Adipose tissue (tissue), 3 donors: ENCODE results near the gene SCO1. TPM values are rescaled to one million over a fixed set of nuclear protein-coding genes. Genes with fewer than 3 reads are reported as not detected.
"Not testable (repeated sequence)": the region's sequence is repeated elsewhere in the genome, so short reads cannot be mapped to it uniquely, and the experiment has no call there.

Source experiments
- H3K27ac ChIP-seq: one replicate; pipeline ENCODE4 v1.5.1; 2013; ENCODE audit warnings: low read depth, low read length
- WGBS, 3 donors: extraction: QIAGEN DNeasy Blood & Tissue Kit; methylation state at CpG; one replicate each; pipeline ENCODE4 v1.1.7; 2013; 5-methylcytosine and 5-hydroxymethylcytosine counted together
- polyA plus RNA-seq, 3 donors: library from polyadenylated mRNA; stranded (reverse); fragments of 200-250 nt; gene quantifications; one replicate each; pipeline ENCODE4 v1.2.3, GENCODE V29; 2013
- donor health status: healthy with polysubstance abuse.
- donor health status: Bipolar disorder and iron deficiency.
- donor health status: healthy.

The SCO1 gene
- polyA plus RNA-seq, 3 donors: 7.1 to 33.6 (median 15.4) TPM

GRCh38 chr17:10729334-10730193 is 32.2 kb upstream of the SCO1 start, which contains the start of gene TMEM220:
TMEM220 (minus strand) TSS chr17:10730023; CDS start chr17:10729851, 172 bp downstream.
- peak within 1 kb of the TSS; percentile 70 for H3K27ac ChIP-seq
- WGBS, 3 donors: 1% methylated on average over 76 to 79 of the region's 79 CpGs

- no peak overlapping the region for H3K27ac ChIP-seq
- WGBS, 3 donors: 93 to 96% (median 94%) methylated on average over 10 of the region's 10 CpGs
Observed at GRCh38 chr17:10728331-10728892, 31.1 kb upstream of the SCO1 start.

GRCh38 chr17:10727192-10727591 is 29.9 kb upstream of the SCO1 start:
- WGBS, 3 donors: 85 to 88% (median 86%) methylated on average over 5 of the region's 5 CpGs

GRCh38 chr17:10726196-10726595 is 28.9 kb upstream of the SCO1 start:
- H3K27ac ChIP-seq: no peak overlapping the region
- 48 to 68% (median 63%) methylated on average over 2 of the region's 2 CpGs for WGBS, 3 donors

More at GRCh38 chr17:10727192-10727591, 29.9 kb upstream of the SCO1 start:
- no peak overlapping the region for H3K27ac ChIP-seq

GRCh38 chr17:10725262-10725661 is 27.9 kb upstream of the SCO1 start:
- H3K27ac ChIP-seq: no peak overlapping the region
- 63 to 87% (median 86%) methylated on average over 3 of the region's 3 CpGs for WGBS, 3 donors

GRCh38 chr17:10724546-10725195 is 27.3 kb upstream of the SCO1 start:
- WGBS, 3 donors: 89 to 93% (median 91%) methylated on average over 11 of the region's 11 CpGs
- no peak overlapping the region for H3K27ac ChIP-seq

- WGBS, 3 donors: 24 to 44% (median 40%) methylated on average over 1 of the region's 1 CpG
Observed at GRCh38 chr17:10718547-10718946, 21.2 kb upstream of the SCO1 start.

GRCh38 chr17:10716218-10716617 is 18.9 kb upstream of the SCO1 start:
- no peak overlapping the region for H3K27ac ChIP-seq
- WGBS, 3 donors: 88 to 91% (median 89%) methylated on average over 10 of the region's 10 CpGs

More at GRCh38 chr17:10718547-10718946, 21.2 kb upstream of the SCO1 start:
- no peak overlapping the region for H3K27ac ChIP-seq

- no peak overlapping the region for H3K27ac ChIP-seq
- 94 to 98% (median 96%) methylated on average over 2 of the region's 2 CpGs for WGBS, 3 donors
Observed at GRCh38 chr17:10713318-10713717, 16.0 kb upstream of the SCO1 start.

- no peak overlapping the region for H3K27ac ChIP-seq
- WGBS, 3 donors: 84 to 90% (median 89%) methylated on average over 5 of the region's 5 CpGs
Observed at GRCh38 chr17:10705727-10706126, 8.4 kb upstream of the SCO1 start.

GRCh38 chr17:10702574-10702973 is 5.2 kb upstream of the SCO1 start:
- WGBS, 3 donors: 32 to 63% (median 37%) methylated on average over 2 of the region's 2 CpGs
- H3K27ac ChIP-seq: no peak overlapping the region

GRCh38 chr17:10699856-10700255 is 2.5 kb upstream of the SCO1 start:
- no peak overlapping the region for H3K27ac ChIP-seq
- WGBS, 3 donors: 55 to 90% (median 67%) methylated on average over 1 of the region's 1 CpG

GRCh38 chr17:10698096-10698818 is 924 bp upstream of the SCO1 start:
- WGBS, 3 donors: 6 to 11% (median 11%) methylated on average over 18 of the region's 18 CpGs
- H3K27ac ChIP-seq: peak overlapping the region; percentile 57

GRCh38 chr17:10695875-10696407 is 1.4 kb downstream of the SCO1 start:
- 83 to 92% (median 85%) methylated on average over 17 of the region's 17 CpGs for WGBS, 3 donors
- not testable (repeated sequence) for H3K27ac ChIP-seq

GRCh38 chr17:10687499-10687898 is 9.8 kb downstream of the SCO1 start:
- 83 to 87% (median 87%) methylated on average over 2 of the region's 2 CpGs for WGBS, 3 donors
- H3K27ac ChIP-seq: no peak overlapping the region

GRCh38 chr17:10683853-10684252 is 13.5 kb downstream of the SCO1 start:
- H3K27ac ChIP-seq: no peak overlapping the region
- WGBS, 3 donors: 51 to 78% (median 56%) methylated on average over 2 of the region's 2 CpGs

- no peak overlapping the region for H3K27ac ChIP-seq
- 74 to 89% (median 80%) methylated on average over 7 of the region's 7 CpGs for WGBS, 3 donors
Observed at GRCh38 chr17:10681866-10682446, 15.4 kb downstream of the SCO1 start.

- WGBS, 3 donors: 90 to 97% (median 91%) methylated on average over 4 of the region's 4 CpGs
- no peak overlapping the region for H3K27ac ChIP-seq
Observed at GRCh38 chr17:10674704-10675103, 22.6 kb downstream of the SCO1 start.
